K562 (cell line): Measurements from ENCODE around the gene C2orf76. TPM values are rescaled to one million over a fixed set of nuclear protein-coding genes. Genes with fewer than 3 reads are reported as not detected.

ENCODE experiments used
- CEBPG ChIP-seq, 3 experiments: fragments of 200-800 bp in 1 of 3; sonication (Bioruptor generic) in 1 of 3; sonication (generic) in 1 of 3; formaldehyde crosslinking in 1 of 3; IDR thresholded peaks in 2 of 3; conservative IDR thresholded peaks in 1 of 3; 2 replicates each; pipeline versions ENCODE4 v1.6.1 to v1.8.0; 2016 to 2022; ENCODE audit warnings: missing compliant biosample characterization in 2 of 3, missing genetic modification characterization in 2 of 3, mild to moderate bottlenecking in 1 of 3, missing genetic modification reagents in 1 of 3
- NEUROD1 ChIP-seq: fragments of 150-350 bp; IDR thresholded peaks from 2 replicates; pipeline ENCODE4 v1.6.1; 2014; ENCODE audit warnings: borderline replicate concordance, low read length, low read depth; ENCODE audit not compliant: partially characterized antibody
- NR1H2 ChIP-seq: sonication (generic); formaldehyde crosslinking; IDR thresholded peaks from 2 replicates; pipeline ENCODE4 v1.4.0; 2020; ENCODE audit warnings: mild to moderate bottlenecking, missing genetic modification reagents
- PCBP1 ChIP-seq: fragments of 200-400 bp; formaldehyde crosslinking; IDR thresholded peaks from 2 replicates; pipeline ENCODE4 v1.6.1; 2018; ENCODE audit warnings: mild to moderate bottlenecking, low read depth, low read length; ENCODE audit not compliant: poor library complexity, severe bottlenecking
- SMAD3 ChIP-seq: fragments of 450-650 bp; formaldehyde crosslinking; conservative IDR thresholded peaks from 2 replicates; pipeline ENCODE4 v1.4.0; 2020; ENCODE audit warnings: mild to moderate bottlenecking
- SRSF7 ChIP-seq: fragments of 200-400 bp; formaldehyde crosslinking; optimal IDR thresholded peaks from 2 replicates; pipeline ENCODE3; 2017; ENCODE audit warnings: mild to moderate bottlenecking, low read depth, low read length
- YY1 ChIP-seq, 3 experiments: IDR thresholded peaks; 2 replicates each; pipeline ENCODE4 v1.6.1; 2011; ENCODE audit warnings: low read length in 2 of 3, mild to moderate bottlenecking in 2 of 3, moderate library complexity in 2 of 3, borderline replicate concordance in 1 of 3, control low read depth in 1 of 3, low read depth in 1 of 3; ENCODE audit not compliant: insufficient read depth in 3 of 3, insufficient replicate concordance in 2 of 3, control insufficient read depth in 1 of 3, insufficient read length in 1 of 3; ENCODE audit errors: extremely low read depth in 1 of 3
- ZNF3 ChIP-seq: fragments of 250-450 bp; sonication (Bioruptor Pico); IDR thresholded peaks from 2 replicates; pipeline ENCODE4 v1.5.0; 2021; ENCODE audit warnings: mild to moderate bottlenecking, moderate library complexity
- polyA plus RNA-seq, 8 experiments: library from polyadenylated mRNA; depleted of rRNA in 4 of 8; stranded (reverse) in 5 of 8; unstranded in 3 of 8; fragments of >200 nt; fragmentation: Nextera tagmentation in 2 of 8; fragmentation: Illumina TruSeq in 1 of 8; extraction: Ambion mirVana in 2 of 8; extraction: Trizol in 1 of 8; gene quantifications; 2 replicates each; pipeline versions ENCODE4 v1.2.1 to v1.2.3, GENCODE V29; 2011 to 2014; ENCODE audit warnings: inconsistent platforms in 1 of 8, missing spikeins in 1 of 8
- total RNA-seq, 7 experiments: library from RNA; depleted of rRNA in 6 of 7; stranded (reverse); fragments of >200 nt in 6 of 7; fragmentation: Illumina TruSeq in 2 of 7; extraction: Trizol in 2 of 7; gene quantifications; 2 replicates each; pipeline versions ENCODE4 v1.2.1 to v1.2.3, GENCODE V29; 2011 to 2021; ENCODE audit warnings: low replicate concordance in 1 of 7
- TF ChIP-seq, protein P1 (sequence below): sonication (generic); formaldehyde crosslinking; IDR thresholded peaks from 2 replicates; pipeline ENCODE4 v1.8.1; 2023; ENCODE audit warnings: mild to moderate bottlenecking, missing genetic modification reagents
- TF ChIP-seq, protein P2 (sequence below): sonication (generic); formaldehyde crosslinking; IDR thresholded peaks from 2 replicates; pipeline ENCODE4 v1.5.0; 2020; ENCODE audit warnings: missing genetic modification reagents

The C2orf76 gene
- total and polyA plus RNA-seq, 9 of the 15 experiments (the other 6 are each of a cell fraction or from before 2014, with no cell fraction given) = 4.8 to 26.2 (median 14.5) TPM

GRCh38 chr2:119327431-119327830, 39.2 kb downstream of the C2orf76 start (continued):
- TF ChIP-seq, protein P1, sequence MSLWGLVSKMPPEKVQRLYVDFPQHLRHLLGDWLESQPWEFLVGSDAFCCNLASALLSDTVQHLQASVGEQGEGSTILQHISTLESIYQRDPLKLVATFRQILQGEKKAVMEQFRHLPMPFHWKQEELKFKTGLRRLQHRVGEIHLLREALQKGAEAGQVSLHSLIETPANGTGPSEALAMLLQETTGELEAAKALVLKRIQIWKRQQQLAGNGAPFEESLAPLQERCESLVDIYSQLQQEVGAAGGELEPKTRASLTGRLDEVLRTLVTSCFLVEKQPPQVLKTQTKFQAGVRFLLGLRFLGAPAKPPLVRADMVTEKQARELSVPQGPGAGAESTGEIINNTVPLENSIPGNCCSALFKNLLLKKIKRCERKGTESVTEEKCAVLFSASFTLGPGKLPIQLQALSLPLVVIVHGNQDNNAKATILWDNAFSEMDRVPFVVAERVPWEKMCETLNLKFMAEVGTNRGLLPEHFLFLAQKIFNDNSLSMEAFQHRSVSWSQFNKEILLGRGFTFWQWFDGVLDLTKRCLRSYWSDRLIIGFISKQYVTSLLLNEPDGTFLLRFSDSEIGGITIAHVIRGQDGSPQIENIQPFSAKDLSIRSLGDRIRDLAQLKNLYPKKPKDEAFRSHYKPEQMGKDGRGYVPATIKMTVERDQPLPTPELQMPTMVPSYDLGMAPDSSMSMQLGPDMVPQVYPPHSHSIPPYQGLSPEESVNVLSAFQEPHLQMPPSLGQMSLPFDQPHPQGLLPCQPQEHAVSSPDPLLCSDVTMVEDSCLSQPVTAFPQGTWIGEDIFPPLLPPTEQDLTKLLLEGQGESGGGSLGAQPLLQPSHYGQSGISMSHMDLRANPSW = no peak
- TF ChIP-seq, protein P2, sequence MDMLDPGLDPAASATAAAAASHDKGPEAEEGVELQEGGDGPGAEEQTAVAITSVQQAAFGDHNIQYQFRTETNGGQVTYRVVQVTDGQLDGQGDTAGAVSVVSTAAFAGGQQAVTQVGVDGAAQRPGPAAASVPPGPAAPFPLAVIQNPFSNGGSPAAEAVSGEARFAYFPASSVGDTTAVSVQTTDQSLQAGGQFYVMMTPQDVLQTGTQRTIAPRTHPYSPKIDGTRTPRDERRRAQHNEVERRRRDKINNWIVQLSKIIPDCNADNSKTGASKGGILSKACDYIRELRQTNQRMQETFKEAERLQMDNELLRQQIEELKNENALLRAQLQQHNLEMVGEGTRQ = no peak
- no peak for TF ChIP-seq NR1H2 (CRISPR knock-in tag)
- TF ChIP-seq SMAD3 (CRISPR knock-in tag) = no peak
- no peak for TF ChIP-seq NEUROD1
- no peak for TF ChIP-seq PCBP1
- TF ChIP-seq ZNF3 (CRISPR knock-in tag) = no peak
- no peak for TF ChIP-seq YY1 (IDR thresholded peaks at IDR 0.05; ENCODE audit: borderline replicate concordance in 1 of 3, control insufficient read depth in 1 of 3, extremely low read depth in 1 of 3, insufficient read depth in 3 of 3, insufficient read length in 1 of 3, insufficient replicate concordance in 2 of 3, low read depth in 1 of 3, low read length in 2 of 3)
- no peak for TF ChIP-seq SRSF7
- TF ChIP-seq CEBPG (CRISPR knock-in tag; IDR thresholded peaks at IDR 0.05) = no peak
- no peak for TF ChIP-seq CEBPG (tag; conservative IDR thresholded peaks at IDR 0.05 in 1 of 2, IDR thresholded peaks at IDR 0.05 in 1 of 2)
